Liver (tissue), 9 donors: ENCODE results near the gene ENTHD1. TPM values are rescaled to one million over a fixed set of nuclear protein-coding genes. Genes with fewer than 3 reads are reported as not detected.

ENCODE experiments used
- DNase-seq: peaks from one replicate; pipeline ENCODE4 v3.0.0-alpha.2; 2017; ENCODE audit warnings: low spot score
- H3K27ac ChIP-seq, 2 donors: one replicate each; pipeline ENCODE4 v1.7.0; 2013; ENCODE audit warnings: inconsistent platforms in 2 of 2, low read length in 2 of 2, control low read depth in 1 of 2, low read depth in 1 of 2, mild to moderate bottlenecking in 1 of 2
- H3K27me3 ChIP-seq, 4 donors: one replicate each; pipeline versions ENCODE4 v1.6.1 to v1.7.0; 2013; ENCODE audit warnings: low read length in 3 of 4, inconsistent platforms in 1 of 4, mild to moderate bottlenecking in 1 of 4, moderate library complexity in 1 of 4; ENCODE audit not compliant: control insufficient read depth in 4 of 4, insufficient read depth in 4 of 4
- H3K36me3 ChIP-seq, 4 donors: one replicate each; pipeline versions ENCODE4 v1.6.1 to v1.7.0; 2013; ENCODE audit warnings: low read length in 3 of 4, mild to moderate bottlenecking in 3 of 4, low read depth in 1 of 4, moderate library complexity in 1 of 4; ENCODE audit not compliant: control insufficient read depth in 4 of 4, insufficient read depth in 3 of 4
- H3K4me1 ChIP-seq, 4 donors: one replicate each; pipeline versions ENCODE4 v1.6.1 to v1.7.0; 2013; ENCODE audit warnings: low read length in 3 of 4, mild to moderate bottlenecking in 3 of 4, moderate library complexity in 1 of 4; ENCODE audit not compliant: control insufficient read depth in 4 of 4, insufficient read depth in 4 of 4
- H3K4me3 ChIP-seq, 3 donors: one replicate each; pipeline versions ENCODE4 v1.6.1 to v1.7.0; 2013; ENCODE audit warnings: low read length in 3 of 3, control low read depth in 1 of 3, low read depth in 1 of 3, mild to moderate bottlenecking in 1 of 3
- H3K9ac ChIP-seq, 2 donors: one replicate each; pipeline ENCODE4 v1.7.0; 2013; ENCODE audit warnings: low read length in 2 of 2, mild to moderate bottlenecking in 2 of 2, moderate library complexity in 2 of 2, control low read depth in 1 of 2, low read depth in 1 of 2
- H3K9me3 ChIP-seq, 4 donors: one replicate each; pipeline versions ENCODE4 v1.6.1 to v1.7.0; 2013; ENCODE audit warnings: low read length in 3 of 4; ENCODE audit not compliant: control insufficient read depth in 4 of 4
- ATF3 ChIP-seq: IDR thresholded peaks from 2 replicates; pipeline ENCODE4 v1.6.1; 2016; ENCODE audit warnings: antibody characterized with exemption
- CTCF ChIP-seq: fragments of 150-350 bp; IDR thresholded peaks from 2 replicates; pipeline ENCODE4 v1.5.1; 2017; ENCODE audit warnings: improper control_type of control experiment, low read depth, low read length; ENCODE audit not compliant: missing input control
- EGR1 ChIP-seq, 2 donors: IDR thresholded peaks; 2 replicates each; pipeline ENCODE4 v1.6.1; 2016 to 2018; ENCODE audit warnings: antibody characterized with exemption in 2 of 2, low read depth in 2 of 2
- FOXA1 ChIP-seq: IDR thresholded peaks from 2 replicates; pipeline ENCODE4 v1.6.1; 2016; ENCODE audit warnings: antibody characterized with exemption
- FOXA2 ChIP-seq: IDR thresholded peaks from 2 replicates; pipeline ENCODE4 v1.6.1; 2016; ENCODE audit warnings: antibody characterized with exemption
- GABPA ChIP-seq, 2 donors: IDR thresholded peaks in 1 of 2; conservative IDR thresholded peaks in 1 of 2; 2 replicates each; pipeline ENCODE4 v1.6.1; 2016; ENCODE audit warnings: antibody characterized with exemption in 2 of 2, mild to moderate bottlenecking in 1 of 2, moderate library complexity in 1 of 2
- HNF4A ChIP-seq, 2 donors: conservative IDR thresholded peaks; 2 replicates each; pipeline ENCODE4 v1.6.1; 2016; ENCODE audit warnings: antibody characterized with exemption in 2 of 2, mild to moderate bottlenecking in 2 of 2
- HNF4G ChIP-seq: IDR thresholded peaks from 2 replicates; pipeline ENCODE4 v1.6.1; 2016; ENCODE audit warnings: antibody characterized with exemption
- JUND ChIP-seq, 2 donors: IDR thresholded peaks; 2 replicates each; pipeline ENCODE4 v1.6.1; 2016; ENCODE audit warnings: antibody characterized with exemption in 2 of 2
- MAX ChIP-seq: IDR thresholded peaks from 2 replicates; pipeline ENCODE4 v1.6.1; 2016; ENCODE audit warnings: antibody characterized with exemption
- NR2F2 ChIP-seq: IDR thresholded peaks from 2 replicates; pipeline ENCODE4 v1.6.1; 2016; ENCODE audit warnings: antibody characterized with exemption
- RAD21 ChIP-seq, 2 donors: IDR thresholded peaks; 2 replicates each; pipeline ENCODE4 v1.6.1; 2016; ENCODE audit warnings: antibody characterized with exemption in 2 of 2, mild to moderate bottlenecking in 2 of 2
- REST ChIP-seq: IDR thresholded peaks from 2 replicates; pipeline ENCODE4 v1.6.1; 2016; ENCODE audit warnings: antibody characterized with exemption, mild to moderate bottlenecking
- RXRA ChIP-seq, 2 donors: IDR thresholded peaks; 2 replicates each; pipeline ENCODE4 v1.6.1; 2017 to 2018; ENCODE audit warnings: antibody characterized with exemption in 2 of 2, mild to moderate bottlenecking in 1 of 2
- SP1 ChIP-seq: IDR thresholded peaks from 2 replicates; pipeline ENCODE4 v1.6.1; 2018; ENCODE audit warnings: antibody characterized with exemption, mild to moderate bottlenecking
- TAF1 ChIP-seq: conservative IDR thresholded peaks from 2 replicates; pipeline ENCODE4 v1.6.1; 2016; ENCODE audit warnings: antibody characterized with exemption, mild to moderate bottlenecking
- YY1 ChIP-seq: IDR thresholded peaks from 2 replicates; pipeline ENCODE4 v1.6.1; 2016; ENCODE audit warnings: antibody characterized with exemption, mild to moderate bottlenecking
- ZBTB33 ChIP-seq: IDR thresholded peaks from 2 replicates; pipeline ENCODE4 v1.6.1; 2016; ENCODE audit warnings: antibody characterized with exemption
- WGBS: extraction: QIAGEN DNeasy Blood & Tissue Kit; methylation state at CpG from one replicate; pipeline ENCODE4 v1.1.7; 2013; 5-methylcytosine and 5-hydroxymethylcytosine counted together
- polyA plus RNA-seq, 2 donors: library from polyadenylated mRNA; stranded (reverse) in 1 of 2; unstranded in 1 of 2; fragments of 200-250 nt in 1 of 2; fragments of >200 nt in 1 of 2; fragmentation: Nextera tagmentation in 1 of 2; extraction: Ambion mirVana in 1 of 2; gene quantifications; one replicate each; pipeline versions ENCODE4 v1.2.1 to v1.2.3, GENCODE V29; 2013 to 2015
- total RNA-seq, 2 donors: library from RNA; depleted of rRNA; stranded (reverse); fragments of >200 nt; gene quantifications; one replicate each; pipeline ENCODE4 v1.2.3, GENCODE V29; 2014
- donor health status: healthy.
- donor health status: healthy.
- donor health status: healthy.
- donor health status: healthy.
- donor health status: healthy.

ENTHD1 gene
- total and polyA plus RNA-seq, 4 donors: not detected

GRCh38 chr22:39723463-39723862, 170.1 kb downstream of the ENTHD1 start:
- WGBS: 88% methylated on average over 10 of the region's 10 CpGs
- no peaks in the 10 kb centered on the region for H3K9me3 ChIP-seq
- no peak overlapping the region for H3K4me3 ChIP-seq
- TF ChIP-seq FOXA1 (no peak), SP1 (no peak), JUND (IDR thresholded peaks at IDR 0.05) (no peak), GABPA (IDR thresholded peaks at IDR 0.05 in 1 of 2, conservative IDR thresholded peaks at IDR 0.05 in 1 of 2) (no peak), RXRA (IDR thresholded peaks at IDR 0.05) (no peak), HNF4G (no peak), YY1 (no peak), REST (no peak), MAX (no peak), ATF3 (no peak)
- no peaks in the 10 kb centered on the region for H3K4me1 ChIP-seq
- peaks cover 0 to 4% (median 1%) of the 10 kb centered on the region in 4 donors for H3K27me3 ChIP-seq
- no peak overlapping the region for H3K27ac ChIP-seq
- no peak overlapping the region for H3K9ac ChIP-seq
- DNase-seq: no peak
- no peaks in the 10 kb centered on the region for H3K36me3 ChIP-seq

- Histone ChIP-seq H3K9me3 (no peaks in the 10 kb centered on the region), H3K4me1 (no peaks in the 10 kb centered on the region), H3K36me3 (no peaks in the 10 kb centered on the region), H3K4me3 (no peak overlapping the region), H3K9ac (no peak overlapping the region), H3K27ac (no peak overlapping the region), H3K27me3 (peaks cover 0 to 4% (median 1%) of the 10 kb centered on the region in 4 donors)
- no peak for DNase-seq
- WGBS: 90% methylated on average over 4 of the region's 4 CpGs
- no peak for TF ChIP-seq REST
- TF ChIP-seq RXRA (IDR thresholded peaks at IDR 0.05): no peak
- no peak for TF ChIP-seq ZBTB33
- TF ChIP-seq FOXA1: no peak
- TF ChIP-seq EGR1 (IDR thresholded peaks at IDR 0.05; ENCODE audit: low read depth in 2 of 2): no peak
- no peak for TF ChIP-seq JUND (IDR thresholded peaks at IDR 0.05)
- TF ChIP-seq ATF3: no peak
- TF ChIP-seq TAF1: no peak
- no peak for TF ChIP-seq SP1
- no peak for TF ChIP-seq NR2F2
- no peak for TF ChIP-seq FOXA2
- TF ChIP-seq MAX: no peak
- TF ChIP-seq CTCF: no peak
- TF ChIP-seq RAD21 (IDR thresholded peaks at IDR 0.05): no peak
- TF ChIP-seq YY1: no peak
- TF ChIP-seq HNF4A (conservative IDR thresholded peaks at IDR 0.05): no peak
These were observed 171.1 kb downstream of the ENTHD1 start for GRCh38 chr22:39722501-39722900.
